HG03196 (cell line): ENCODE data around the gene PRSS38.

ENCODE experiments used
- ATAC-seq: cut with Tn5 transposase; IDR thresholded peaks from one replicate; pipeline ENCODE4 v1.9.1; 2021; ENCODE audit not compliant: unreplicated experiment

PRSS38 gene

DNA sequence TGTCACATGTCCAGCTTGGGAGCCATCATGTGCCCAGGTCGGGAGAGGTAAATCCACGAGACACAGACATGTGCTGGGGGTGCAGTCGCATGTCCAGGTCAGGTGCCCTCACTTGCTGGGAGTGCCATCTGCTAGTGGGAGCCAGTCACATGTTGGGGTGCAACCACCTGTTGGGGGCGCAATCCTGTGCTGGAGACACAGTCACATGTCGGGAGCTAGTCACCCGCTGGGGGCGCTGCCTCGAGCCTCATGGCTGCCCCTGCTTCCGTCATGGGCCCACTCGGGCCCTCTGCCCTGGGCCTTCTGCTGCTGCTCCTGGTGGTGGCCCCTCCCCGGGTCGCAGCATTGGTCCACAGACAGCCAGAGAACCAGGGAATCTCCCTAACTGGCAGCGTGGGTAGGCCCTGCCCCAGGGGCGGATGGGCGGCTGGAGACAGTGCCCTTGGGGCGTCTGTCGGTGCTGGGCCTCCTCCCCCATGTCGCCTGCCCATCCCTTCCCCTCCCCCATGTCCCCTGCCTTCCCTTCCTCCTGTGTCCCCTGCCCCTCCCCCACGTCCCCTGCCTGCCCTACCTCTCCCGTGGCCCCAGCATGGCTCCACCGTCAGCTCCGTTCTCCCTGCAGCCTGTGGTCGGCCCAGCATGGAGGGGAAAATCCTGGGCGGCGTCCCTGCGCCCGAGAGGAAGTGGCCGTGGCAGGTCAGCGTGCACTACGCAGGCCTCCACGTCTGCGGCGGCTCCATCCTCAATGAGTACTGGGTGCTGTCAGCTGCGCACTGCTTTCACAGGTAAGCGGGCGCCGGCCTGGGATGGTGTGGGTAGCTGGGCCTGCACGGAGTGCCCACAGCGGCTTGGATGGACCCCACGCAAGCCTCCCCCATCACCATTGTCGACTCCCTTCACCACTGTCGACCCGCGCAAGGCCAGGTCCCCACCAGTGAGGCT, at the start of gene PRSS38:
Gene PRSS38, plus strand, starts transcription at position 208 of the 942 bp plus-strand sequence. Its CDS starts 42 bp downstream, at position 250.
- no peak for ATAC-seq

DNA sequence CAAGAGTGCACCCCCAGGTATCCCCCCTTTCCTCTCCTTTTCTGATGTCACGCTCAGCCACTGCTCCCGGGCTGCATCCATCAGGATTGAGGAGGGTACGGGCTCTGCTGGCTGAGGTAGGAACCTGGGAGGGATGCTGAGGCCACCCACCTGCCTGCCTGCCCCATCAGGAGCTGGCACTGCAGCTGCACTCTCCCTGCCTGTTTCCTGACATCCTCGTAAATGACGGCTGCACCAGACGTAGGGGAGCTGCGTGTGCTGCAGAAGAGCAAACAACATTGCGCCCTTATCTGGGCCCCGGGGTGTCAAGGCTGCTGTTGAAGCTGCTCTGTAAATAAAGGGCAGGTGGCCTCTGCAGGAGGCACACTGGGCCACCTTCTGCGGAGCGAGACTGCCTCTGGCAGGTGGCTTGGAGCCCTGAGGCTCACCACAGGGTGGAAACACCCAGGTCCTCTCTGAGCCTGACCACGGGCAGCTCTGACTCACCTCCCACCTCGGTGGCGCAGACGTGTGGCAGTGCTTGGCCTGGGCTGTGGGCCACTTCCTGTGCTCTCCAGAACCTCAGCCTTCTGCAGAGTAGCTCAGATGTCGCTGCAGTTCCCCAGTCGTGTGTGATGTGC, 49.4 kb upstream of the PRSS38 start:
- no peak for ATAC-seq

DNA sequence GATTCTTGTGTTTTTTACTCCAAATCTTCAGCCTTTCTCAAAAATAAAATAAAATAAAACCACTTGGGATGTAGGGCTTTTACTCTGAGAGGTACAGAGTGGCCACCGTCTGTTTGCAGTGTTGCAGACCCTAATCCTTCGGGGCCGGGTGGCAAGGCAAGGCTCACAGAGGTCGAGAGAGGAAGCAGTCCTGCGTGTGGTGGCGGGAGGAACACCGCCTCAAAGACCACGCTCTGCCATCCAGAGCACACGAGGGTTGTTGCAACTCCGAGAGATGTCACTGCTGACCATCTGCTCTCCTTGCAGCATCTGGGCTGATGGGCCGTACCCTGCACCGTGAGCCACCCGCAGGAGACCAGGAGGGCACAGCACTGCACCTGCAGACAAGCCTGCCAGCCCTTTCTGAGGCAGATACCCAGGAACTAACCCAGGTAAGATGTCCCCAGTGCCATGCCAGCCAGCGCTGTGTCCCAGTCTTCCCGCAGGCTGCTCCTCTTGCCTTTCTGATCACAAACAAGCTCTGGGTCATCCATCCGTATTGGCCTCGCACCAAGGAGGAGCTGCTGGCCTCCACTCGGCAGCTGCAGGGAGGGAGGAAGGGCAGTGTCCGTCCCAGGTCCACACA, 48.7 kb upstream of the PRSS38 start:
- no peak for ATAC-seq

DNA sequence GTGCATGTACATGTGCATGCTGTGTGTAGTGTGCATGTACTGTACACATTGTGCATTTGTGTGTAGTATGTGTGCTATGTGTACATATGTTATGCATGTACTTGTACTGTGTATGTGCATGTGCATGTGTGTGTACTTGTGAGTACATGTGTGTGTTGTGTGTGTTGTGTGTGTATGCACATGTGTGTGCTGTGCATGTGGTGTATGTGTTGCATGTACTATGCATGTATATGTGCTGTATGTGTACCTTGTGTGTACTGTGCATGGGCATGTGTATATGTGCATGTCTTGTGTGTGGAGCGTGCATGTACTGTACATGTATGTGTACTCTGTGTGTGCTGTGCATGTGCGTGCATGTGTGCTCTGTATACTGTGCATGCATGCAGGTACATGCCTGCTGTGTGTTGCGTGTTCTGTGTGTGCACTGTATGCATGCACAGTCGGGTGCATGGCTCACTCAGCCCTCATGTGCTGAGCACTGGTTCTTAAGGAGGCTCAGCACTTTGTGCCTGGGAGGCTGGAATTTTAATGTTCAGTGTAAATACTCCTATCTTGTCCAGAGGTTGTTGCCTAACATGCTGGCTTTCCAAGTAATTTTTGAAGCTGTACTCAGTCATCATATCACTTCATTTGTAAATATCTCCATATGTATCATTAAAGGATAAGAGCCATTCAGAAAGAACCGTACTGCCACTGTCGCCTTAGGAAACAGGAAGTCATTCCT, 47.9 kb upstream of the PRSS38 start:
- no peak for ATAC-seq

DNA sequence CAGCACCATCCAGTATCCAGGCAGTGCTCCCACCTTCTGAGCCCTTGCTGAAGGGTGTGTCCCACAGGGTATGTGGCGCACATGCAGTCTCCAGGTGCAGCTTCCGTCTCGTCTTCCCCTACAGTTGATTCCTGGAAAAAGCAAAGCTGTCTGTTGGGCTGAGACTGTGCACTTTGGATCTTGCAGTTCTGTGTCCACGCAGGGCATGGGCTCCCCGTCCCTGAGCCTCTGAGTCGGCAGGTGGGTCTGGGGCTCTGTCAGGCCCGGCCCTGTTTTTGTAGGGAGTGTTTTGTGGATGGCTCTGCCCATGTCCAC, 47.4 kb upstream of the PRSS38 start:
- no peak for ATAC-seq

DNA sequence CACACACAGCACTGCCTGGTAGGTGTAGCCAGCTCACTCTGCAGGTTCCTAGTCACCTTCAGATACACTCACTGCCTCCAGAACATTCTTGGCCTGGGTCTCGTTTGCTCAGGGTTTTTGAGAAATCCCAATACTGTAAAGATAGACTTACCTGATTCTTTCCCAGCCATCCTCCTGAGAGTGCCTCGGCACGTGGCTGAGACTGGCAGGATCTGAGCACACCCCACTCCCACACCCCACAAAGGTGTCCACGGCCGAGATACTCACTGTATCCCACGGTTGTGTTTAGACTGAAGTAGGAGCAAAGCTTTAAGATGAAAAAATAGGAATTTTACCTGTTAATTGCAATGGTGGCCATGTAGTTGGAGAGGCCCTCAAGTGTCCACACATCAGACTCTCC, 46.8 kb upstream of the PRSS38 start:
- no peak for ATAC-seq

DNA sequence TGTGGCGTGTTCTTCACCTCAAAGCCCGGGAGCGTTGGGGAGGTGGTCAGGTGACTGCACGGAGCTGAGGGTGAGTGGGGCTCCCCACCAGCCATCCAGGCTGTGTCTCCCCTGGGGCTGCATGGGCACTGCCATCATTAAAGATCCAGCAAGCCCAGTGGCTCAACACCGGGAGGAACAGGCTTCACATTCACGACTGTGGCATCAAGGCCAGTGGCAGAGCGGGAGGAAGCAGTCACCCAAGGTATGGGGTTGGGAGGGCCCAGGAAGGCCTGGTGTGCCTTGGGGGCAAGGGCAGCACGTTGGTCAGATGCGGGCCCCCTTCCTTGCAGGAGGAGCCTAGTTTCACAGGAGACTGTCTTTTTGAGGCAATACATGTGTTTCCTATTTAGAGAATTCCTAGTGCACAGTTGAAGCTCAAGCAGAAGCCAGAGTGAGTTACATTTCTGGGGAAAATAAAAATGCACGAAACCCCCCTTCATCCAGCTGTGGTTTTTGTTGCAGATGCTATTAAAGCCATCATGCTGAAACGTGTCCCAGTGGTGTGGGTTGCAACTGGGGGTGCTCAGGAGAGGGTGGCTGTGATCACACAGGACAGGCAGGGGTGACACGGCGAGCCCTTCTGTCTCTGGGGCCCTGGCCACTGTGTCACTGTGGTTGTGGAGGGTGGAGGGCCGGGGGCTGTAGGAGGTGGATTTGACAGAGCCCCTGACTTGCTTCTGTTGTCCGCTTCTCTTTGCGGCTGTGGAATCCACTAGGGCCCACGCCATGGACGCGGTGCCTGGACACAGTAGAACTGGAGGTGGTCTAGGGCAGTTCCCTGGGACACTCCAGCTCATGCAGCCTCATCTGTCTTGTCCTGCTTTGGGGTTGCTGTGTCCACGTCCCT, 46.2 kb upstream of the PRSS38 start:
- no peak for ATAC-seq

DNA sequence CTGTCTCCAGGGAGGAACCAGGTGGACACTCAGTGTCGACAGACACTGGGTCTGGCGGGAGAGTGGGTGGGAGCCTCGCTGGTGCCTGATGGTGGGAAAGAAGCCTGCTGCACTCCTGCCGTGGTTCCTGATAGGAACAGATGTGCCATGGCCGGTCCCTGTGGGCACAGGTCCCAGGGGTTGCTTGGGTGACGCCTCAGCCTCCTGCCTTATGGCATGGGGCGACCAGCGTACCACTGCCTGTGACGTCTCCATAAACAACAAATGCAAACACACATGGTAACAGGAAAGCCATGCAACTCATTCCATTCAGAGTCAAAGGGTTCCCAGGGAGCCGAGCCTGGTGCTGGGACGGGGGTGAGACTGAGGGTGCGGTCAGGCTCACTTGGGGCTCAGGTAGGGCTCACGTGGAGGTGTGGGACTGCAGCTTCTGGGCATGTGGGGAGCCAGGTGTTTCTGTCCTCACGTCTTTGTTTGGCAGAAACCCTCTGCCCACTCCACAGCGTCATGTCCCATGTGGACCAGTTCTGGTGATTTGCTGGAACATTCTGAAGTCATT, 45.5 kb upstream of the PRSS38 start:
- no peak for ATAC-seq

DNA sequence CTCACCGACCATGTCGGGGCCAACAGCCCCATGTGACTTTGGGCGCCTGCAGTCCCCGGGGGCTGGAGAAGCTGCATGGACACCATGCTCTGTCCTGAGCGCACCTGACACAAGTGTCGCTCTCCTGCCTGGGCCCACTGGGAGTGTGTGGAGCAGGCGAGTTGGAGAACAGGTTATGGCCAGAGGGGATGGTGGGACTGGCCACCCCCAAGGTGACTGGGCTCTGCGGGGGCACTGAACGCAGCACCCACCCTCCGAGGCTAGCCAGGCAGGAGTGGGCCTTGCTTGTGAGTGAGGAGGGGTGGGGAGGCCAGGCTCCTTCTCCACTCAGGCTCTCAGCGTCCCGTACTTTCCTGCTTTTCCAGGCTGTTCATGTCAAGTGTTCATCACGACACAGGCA, 44.7 kb upstream of the PRSS38 start:
- no peak for ATAC-seq

- ATAC-seq: no peak
These were observed 44.1 kb upstream of the PRSS38 start for GRCh38 chr1:227771326-227771725.

GRCh38 chr1:227771771-227772170, 43.7 kb upstream of the PRSS38 start:
- ATAC-seq: no peak

DNA sequence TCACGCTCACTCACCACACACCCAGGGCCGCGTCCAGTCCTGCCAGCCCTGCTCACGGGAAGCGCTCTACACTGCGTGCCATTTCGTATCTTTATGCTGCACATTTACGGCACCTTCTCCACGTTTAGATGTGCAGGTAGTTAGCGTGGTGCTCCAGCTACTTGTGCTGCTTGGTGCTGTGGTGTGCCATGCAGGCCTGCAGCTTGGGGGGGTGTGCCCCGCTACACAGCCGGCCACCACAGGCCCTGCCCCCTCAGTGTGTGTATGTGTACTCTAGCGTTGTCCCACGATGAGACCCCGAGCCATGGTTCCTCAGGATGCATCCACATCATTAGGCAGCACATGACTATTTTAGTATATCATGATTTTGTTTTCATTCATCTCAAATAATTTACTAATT, 41.9 kb upstream of the PRSS38 start:
- no peak for ATAC-seq

DNA sequence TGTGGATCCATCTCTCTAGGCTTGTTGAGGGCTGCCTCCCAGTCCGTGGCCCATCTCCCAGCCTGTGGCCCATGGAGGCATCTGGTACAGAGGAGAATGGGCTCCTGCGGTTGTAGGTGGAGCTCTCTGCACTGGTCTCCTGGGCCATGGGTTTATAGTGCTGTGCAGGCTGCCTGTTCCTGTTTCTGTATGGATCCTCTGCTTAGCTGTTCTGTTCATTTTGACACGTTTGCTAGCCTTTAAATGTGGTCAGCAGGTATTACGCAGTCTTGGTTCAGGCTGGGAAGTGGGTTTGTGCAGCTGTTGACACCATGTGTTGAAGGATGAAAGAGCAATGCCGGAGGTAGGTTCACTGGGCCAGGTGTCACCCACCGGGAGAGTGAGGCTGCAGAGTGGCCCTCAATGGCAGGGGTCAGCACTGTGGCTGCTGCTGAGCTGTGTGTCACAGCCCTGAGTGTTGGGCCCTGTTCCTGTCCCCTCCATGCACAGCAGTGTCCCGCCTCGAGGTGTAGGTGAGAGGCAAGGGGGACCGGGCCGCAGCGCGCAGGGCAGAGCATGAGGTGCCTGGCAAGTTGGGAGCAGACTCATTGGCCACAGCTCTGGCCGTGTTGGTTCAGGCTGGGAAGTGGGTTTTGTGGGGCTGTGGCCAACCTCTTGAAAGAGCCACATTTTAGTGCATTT, 41.3 kb upstream of the PRSS38 start:
- no peak for ATAC-seq

DNA sequence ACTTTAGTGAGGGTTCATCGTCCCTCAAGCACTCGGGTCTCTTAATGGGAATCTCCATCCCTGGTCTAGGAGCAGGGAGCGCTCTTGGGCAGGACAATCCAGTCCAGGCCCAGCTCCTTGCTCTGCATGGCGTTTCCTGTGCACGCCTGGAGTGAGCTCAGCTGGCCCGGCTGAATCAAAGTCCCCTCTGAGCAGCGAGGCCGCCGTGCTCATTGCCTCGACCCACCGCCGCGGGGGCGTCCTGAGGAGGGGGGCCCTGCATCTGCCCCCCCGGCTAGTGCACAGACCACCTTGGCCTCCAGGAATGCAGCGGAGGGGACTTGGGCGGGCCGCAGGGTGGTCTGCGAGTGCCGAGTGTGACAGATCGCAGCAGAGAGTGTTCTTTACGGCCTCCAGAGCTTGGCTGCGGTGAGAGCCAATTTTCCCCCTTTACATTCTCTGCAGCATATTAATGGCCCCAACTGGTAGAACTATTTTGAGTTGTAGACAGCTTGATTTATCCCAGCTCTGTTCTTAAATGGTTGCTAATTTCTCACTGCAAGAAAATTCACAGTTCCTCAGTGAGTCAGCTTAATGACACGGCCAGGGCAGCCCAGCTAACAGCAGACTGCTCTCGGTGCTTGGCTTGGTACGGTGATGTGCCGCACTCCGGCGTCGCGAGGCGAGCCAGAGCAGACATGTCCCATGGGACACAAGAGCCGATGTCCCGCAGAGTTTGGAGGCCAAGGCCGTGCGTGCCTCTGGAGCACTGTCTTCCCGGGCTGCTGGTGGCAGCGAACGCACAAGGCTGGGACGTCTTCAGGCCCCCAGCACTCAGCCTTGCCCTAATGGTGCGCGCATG, 40.4 kb upstream of the PRSS38 start:
- ATAC-seq: no peak

DNA sequence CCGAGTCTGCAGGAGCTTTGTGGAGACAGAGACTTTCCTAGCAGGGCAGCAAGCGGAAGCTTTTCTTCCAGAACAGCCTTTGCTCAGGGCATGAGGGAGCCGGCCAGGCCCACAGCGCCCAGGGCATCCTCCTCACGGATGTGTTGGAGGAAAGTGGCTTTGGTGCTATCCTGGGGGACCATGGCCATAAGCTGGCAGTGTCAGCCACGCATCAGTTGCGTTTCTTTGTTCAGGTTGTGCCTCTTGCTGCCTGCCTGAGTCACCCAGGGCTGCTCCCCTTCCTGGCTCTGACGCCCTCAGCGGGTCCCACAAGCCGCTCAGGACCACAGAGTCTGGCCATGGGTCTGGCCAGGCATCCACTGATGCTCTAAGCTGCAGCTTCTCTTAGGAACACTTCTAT, 39.6 kb upstream of the PRSS38 start:
- ATAC-seq: no peak

DNA sequence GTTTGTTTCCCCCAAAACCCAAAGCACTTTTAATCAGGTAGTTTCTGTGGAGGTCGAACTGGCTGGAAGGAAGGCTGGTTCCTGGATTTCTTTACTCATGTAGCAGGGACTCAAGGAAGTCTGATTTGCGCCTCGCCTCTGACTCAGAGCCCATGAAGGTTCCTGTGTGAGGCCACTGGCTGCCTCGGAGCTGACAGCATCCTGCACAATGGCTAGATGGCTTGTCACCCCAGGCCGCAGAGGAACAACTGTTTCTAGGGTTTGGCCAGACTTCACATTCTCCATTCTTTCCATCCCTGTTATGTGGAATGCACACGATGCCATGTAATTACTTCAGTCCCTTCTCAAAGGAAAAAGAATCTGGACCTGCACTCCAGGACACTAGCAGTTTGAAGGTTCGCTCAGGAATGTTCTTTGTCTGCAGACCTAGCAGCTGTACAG, 39.1 kb upstream of the PRSS38 start:
- ATAC-seq: no peak

- no peak for ATAC-seq
These were observed 38.3 kb upstream of the PRSS38 start for GRCh38 chr1:227777156-227777555.

GRCh38 chr1:227777646-227778045, 37.8 kb upstream of the PRSS38 start:
- no peak for ATAC-seq
